ENCODE data around the gene OBSCN. TPM values are rescaled to one million over a fixed set of nuclear protein-coding genes. Genes with fewer than 3 reads are reported as not detected.

Gene OBSCN
- total and polyA plus RNA-seq, 2 donors (not counting 3 experiments of a cell fraction or from before 2014, with no cell fraction given) = 1.5 to 2.9 TPM

DNA sequence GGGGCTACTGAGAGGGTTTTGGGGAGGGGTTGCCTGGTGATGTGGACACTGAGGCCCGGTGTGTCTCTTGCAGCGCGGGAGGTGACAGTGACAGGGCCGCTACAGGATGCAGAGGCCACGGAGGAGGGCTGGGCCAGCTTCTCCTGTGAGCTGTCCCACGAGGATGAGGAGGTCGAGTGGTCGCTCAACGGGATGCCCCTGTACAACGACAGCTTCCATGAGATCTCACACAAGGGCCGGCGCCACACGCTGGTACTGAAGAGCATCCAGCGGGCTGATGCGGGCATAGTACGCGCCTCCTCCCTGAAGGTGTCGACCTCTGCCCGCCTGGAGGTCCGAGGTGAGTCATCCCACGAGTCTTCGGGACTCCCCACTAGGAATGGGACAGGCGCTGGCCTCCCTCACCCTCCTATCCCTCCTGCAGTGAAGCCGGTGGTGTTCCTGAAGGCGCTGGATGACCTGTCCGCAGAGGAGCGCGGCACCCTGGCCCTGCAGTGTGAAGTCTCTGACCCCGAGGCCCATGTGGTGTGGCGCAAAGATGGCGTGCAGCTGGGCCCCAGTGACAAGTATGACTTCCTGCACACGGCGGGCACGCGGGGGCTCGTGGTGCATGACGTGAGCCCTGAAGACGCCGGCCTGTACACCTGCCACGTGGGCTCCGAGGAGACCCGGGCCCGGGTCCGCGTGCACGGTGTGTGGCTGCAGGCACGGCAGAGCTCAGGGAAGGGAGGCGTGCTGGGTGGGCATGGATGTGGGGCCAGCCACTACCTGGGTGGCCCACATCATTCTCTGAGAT lies 72.5 kb downstream of the OBSCN start:
- CTCF ChIA-PET = no interaction called here
- Histone ChIP-seq H2AFZ (ENCODE audit: low read depth, low read length) (no peak overlapping the region), H3K9ac (replicated peaks; ENCODE audit: extremely low read depth, insufficient read depth, low read length) (no peak overlapping the region), H3K27me3 (ENCODE audit: control insufficient read depth in 2 of 2, insufficient read depth in 2 of 2, low read length in 2 of 2) (no peaks in the 10 kb centered on the region), H4K20me1 (replicated peaks; ENCODE audit: control insufficient read depth, extremely low read depth, insufficient read depth, low read length) (no peaks in the 10 kb centered on the region), H3K4me1 (ENCODE audit: control insufficient read depth, extremely low read depth, insufficient read depth, low read length) (peaks cover 1% of the 10 kb centered on the region), H3K9me3 (replicated peaks; ENCODE audit: control insufficient read depth, insufficient read depth, low read length) (no peaks in the 10 kb centered on the region), H3K27ac (ENCODE audit: insufficient read depth, low read depth, low read length) (no peak overlapping the region), H3K4me2 (ENCODE audit: insufficient read depth, low read length) (no peak overlapping the region), H3K79me2 (ENCODE audit: control insufficient read depth, insufficient read depth, low read length) (no peaks in the 10 kb centered on the region), H3K36me3 (ENCODE audit: control insufficient read depth in 2 of 2, extremely low read depth in 1 of 2, insufficient read depth in 2 of 2, low read length in 2 of 2) (no peaks in the 10 kb centered on the region), H3K4me3 (replicated peaks in 1 of 3; ENCODE audit: insufficient read depth in 1 of 3, low read depth in 1 of 3, low read length in 3 of 3) (no peak overlapping the region), H3K9me1 (replicated peaks; ENCODE audit: control insufficient read depth, extremely low read depth, insufficient read depth, low read length) (no peaks in the 10 kb centered on the region)
- FAIRE-seq (no peak), DNase-seq (ENCODE audit: low read depth, low spot score) (no peak)
- TF ChIP-seq POLR2AphosphoS5 (IDR thresholded peaks at IDR 0.05; ENCODE audit: insufficient read depth, low read depth, low read length) (no peak), MYC (IDR thresholded peaks at IDR 0.05; ENCODE audit: low read depth, low read length) (no peak), EZH2 (IDR thresholded peaks at IDR 0.05; ENCODE audit: borderline replicate concordance, low read depth, low read length, severe bottlenecking) (no peak), JUN (IDR thresholded peaks at IDR 0.05; ENCODE audit: borderline replicate concordance, insufficient read depth, insufficient read length, low read depth) (no peak), GATA2 (IDR thresholded peaks at IDR 0.05; ENCODE audit: insufficient read depth, insufficient read length, low read depth, low read length) (no peak)
- no TSS peak for BruUV-seq (replicated peaks)
- intact Hi-C loops (cut with micrococcal nuclease) = no loop called here
- dilution Hi-C loops (cut with MboI; ENCODE audit: extremely low pct_ligation_motif_present, low sequenced_read_pairs) = no loop called here
- POLR2A ChIA-PET = interaction anchor here (0.7 kb wide), 1 partner anchor 132 kb away, joined by 3 read pairs; no protein-coding TSS in a partner anchor

DNA sequence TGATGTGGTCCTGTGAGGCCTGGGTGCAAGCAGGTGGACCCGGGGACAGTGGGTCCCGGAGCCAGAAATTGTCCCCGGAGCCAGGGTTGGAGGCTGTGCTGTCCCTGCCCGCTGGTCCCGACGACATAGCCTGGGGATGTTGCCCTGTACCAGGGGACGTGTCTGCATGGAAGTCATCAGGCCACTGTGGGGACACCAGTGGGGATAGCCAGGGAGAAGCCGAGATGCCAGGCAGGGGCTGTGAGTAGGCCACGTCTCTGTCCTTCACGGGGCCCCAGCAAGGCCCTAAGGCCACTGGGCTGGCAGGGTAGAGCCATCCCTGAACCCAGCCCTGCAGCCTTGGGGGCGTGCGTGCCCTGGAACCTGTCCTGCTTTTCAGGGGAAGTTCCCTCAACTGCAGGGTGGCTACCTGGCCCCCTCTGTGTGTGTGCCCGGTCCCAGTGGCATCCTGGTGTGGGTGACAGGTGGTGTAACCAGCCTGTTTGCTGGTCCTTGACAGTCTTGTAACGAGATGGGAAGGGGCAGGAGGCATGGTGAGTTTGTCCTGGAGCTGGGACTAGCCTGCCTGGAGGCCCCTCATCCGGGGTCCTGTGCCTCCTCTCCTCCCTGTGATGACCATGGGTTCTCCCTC lies 73.2 kb downstream of the OBSCN start:
- no peaks in the 10 kb centered on the region for H3K27me3 ChIP-seq (ENCODE audit: control insufficient read depth in 2 of 2, insufficient read depth in 2 of 2, low read length in 2 of 2)
- no peaks in the 10 kb centered on the region for H3K4me1 ChIP-seq (ENCODE audit: control insufficient read depth, extremely low read depth, insufficient read depth, low read length)
- H3K79me2 ChIP-seq (ENCODE audit: control insufficient read depth, insufficient read depth, low read length) = no peaks in the 10 kb centered on the region
- H3K9ac ChIP-seq (replicated peaks; ENCODE audit: extremely low read depth, insufficient read depth, low read length) = no peak overlapping the region
- FAIRE-seq (no peak), DNase-seq (ENCODE audit: low read depth, low spot score) (no peak)
- dilution Hi-C loops (cut with MboI; ENCODE audit: extremely low pct_ligation_motif_present, low sequenced_read_pairs) = no loop called here
- no peak overlapping the region for H2AFZ ChIP-seq (ENCODE audit: low read depth, low read length)
- TF ChIP-seq JUN (IDR thresholded peaks at IDR 0.05; ENCODE audit: borderline replicate concordance, insufficient read depth, insufficient read length, low read depth) (no peak), MYC (IDR thresholded peaks at IDR 0.05; ENCODE audit: low read depth, low read length) (no peak), FOS (IDR thresholded peaks at IDR 0.05; ENCODE audit: borderline replicate concordance, insufficient read depth, low read length) (no peak), EZH2 (IDR thresholded peaks at IDR 0.05; ENCODE audit: borderline replicate concordance, low read depth, low read length, severe bottlenecking) (no peak), POLR2A (IDR thresholded peaks at IDR 0.05; ENCODE audit: low read depth, low read length) (no peak), GATA2 (IDR thresholded peaks at IDR 0.05; ENCODE audit: insufficient read depth, insufficient read length, low read depth, low read length) (no peak), POLR2AphosphoS5 (IDR thresholded peaks at IDR 0.05; ENCODE audit: insufficient read depth, low read depth, low read length) (no peak)
- TF ChIP-seq, protein P1, sequence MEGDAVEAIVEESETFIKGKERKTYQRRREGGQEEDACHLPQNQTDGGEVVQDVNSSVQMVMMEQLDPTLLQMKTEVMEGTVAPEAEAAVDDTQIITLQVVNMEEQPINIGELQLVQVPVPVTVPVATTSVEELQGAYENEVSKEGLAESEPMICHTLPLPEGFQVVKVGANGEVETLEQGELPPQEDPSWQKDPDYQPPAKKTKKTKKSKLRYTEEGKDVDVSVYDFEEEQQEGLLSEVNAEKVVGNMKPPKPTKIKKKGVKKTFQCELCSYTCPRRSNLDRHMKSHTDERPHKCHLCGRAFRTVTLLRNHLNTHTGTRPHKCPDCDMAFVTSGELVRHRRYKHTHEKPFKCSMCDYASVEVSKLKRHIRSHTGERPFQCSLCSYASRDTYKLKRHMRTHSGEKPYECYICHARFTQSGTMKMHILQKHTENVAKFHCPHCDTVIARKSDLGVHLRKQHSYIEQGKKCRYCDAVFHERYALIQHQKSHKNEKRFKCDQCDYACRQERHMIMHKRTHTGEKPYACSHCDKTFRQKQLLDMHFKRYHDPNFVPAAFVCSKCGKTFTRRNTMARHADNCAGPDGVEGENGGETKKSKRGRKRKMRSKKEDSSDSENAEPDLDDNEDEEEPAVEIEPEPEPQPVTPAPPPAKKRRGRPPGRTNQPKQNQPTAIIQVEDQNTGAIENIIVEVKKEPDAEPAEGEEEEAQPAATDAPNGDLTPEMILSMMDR (IDR thresholded peaks at IDR 0.05; ENCODE audit: extremely low read depth in 1 of 2, insufficient read depth in 1 of 2, low read depth in 1 of 2, low read length in 2 of 2) = no peak
- TF ChIP-seq, protein P2, sequence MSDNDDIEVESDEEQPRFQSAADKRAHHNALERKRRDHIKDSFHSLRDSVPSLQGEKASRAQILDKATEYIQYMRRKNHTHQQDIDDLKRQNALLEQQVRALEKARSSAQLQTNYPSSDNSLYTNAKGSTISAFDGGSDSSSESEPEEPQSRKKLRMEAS (IDR thresholded peaks at IDR 0.05; ENCODE audit: insufficient read depth, insufficient read length) = no peak
- no peak overlapping the region for H3K4me3 ChIP-seq (replicated peaks in 1 of 3; ENCODE audit: insufficient read depth in 1 of 3, low read depth in 1 of 3, low read length in 3 of 3)
- ChIA-PET CTCF (interaction anchor here (1.8 kb wide), 1 partner anchor 11 kb away, joined by 6 read pairs; no protein-coding TSS in a partner anchor), POLR2A (no interaction called here)
- no peak overlapping the region for H3K4me2 ChIP-seq (ENCODE audit: insufficient read depth, low read length)
- H3K9me1 ChIP-seq (replicated peaks; ENCODE audit: control insufficient read depth, extremely low read depth, insufficient read depth, low read length) = no peaks in the 10 kb centered on the region
- no peaks in the 10 kb centered on the region for H3K36me3 ChIP-seq (ENCODE audit: control insufficient read depth in 2 of 2, extremely low read depth in 1 of 2, insufficient read depth in 2 of 2, low read length in 2 of 2)
- BruUV-seq (replicated peaks) = no TSS peak
- H3K27ac ChIP-seq (ENCODE audit: insufficient read depth, low read depth, low read length) = no peak overlapping the region
- H4K20me1 ChIP-seq (replicated peaks; ENCODE audit: control insufficient read depth, extremely low read depth, insufficient read depth, low read length) = no peaks in the 10 kb centered on the region
- no peaks in the 10 kb centered on the region for H3K9me3 ChIP-seq (replicated peaks; ENCODE audit: control insufficient read depth, insufficient read depth, low read length)
- intact Hi-C loops (cut with micrococcal nuclease) = no loop called here
